Left colon (tissue), 2 donors: ENCODE measurements around the gene DDX31. TPM values are rescaled to one million over a fixed set of nuclear protein-coding genes. Genes with fewer than 3 reads are reported as not detected.

ENCODE experiments used
- ATAC-seq: fragments of 200-7000 bp; cut with Tn5 transposase; one replicate; pipeline ENCODE4 v1.9.1; 2020; ENCODE audit warnings: mild to moderate bottlenecking, moderate library complexity
- DNase-seq, 2 donors: peaks; one replicate each; pipeline ENCODE4 v3.0.0-alpha.2; 2020
- intact Hi-C, 2 donors: fragments of 100-400 bp; cut with DNase I in 1 of 2; cut with micrococcal nuclease in 1 of 2; formaldehyde crosslinking; loops; one replicate each; pipeline versions ENCODE4 v1.11.2 to v1.14.0; 2022; cut with DNase I, micrococcal nuclease
- total RNA-seq, 2 donors: library from RNA; stranded (reverse); fragmentation: NEBNext Ultra II Directional; extraction: Animal tissue kit (Norgen Biotek cat#: 25700); gene quantifications; one replicate each; pipeline ENCODE4 v1.2.1, GENCODE V29; 2021
- donor health status: DM: no; HTN: no; CAD: no.
- donor health status: DM: yes; HTN: yes; CAD: no.

The DDX31 gene
- total RNA-seq, 2 donors from 2014 or later = 7.3 to 11.9 TPM

- intact Hi-C loops = no loop called here
- ATAC-seq = no peak
- DNase-seq = no peak
These were observed 59.1 kb downstream of the DDX31 start for GRCh38 chr9:132610661-132611060.

- DNase-seq (no peak), ATAC-seq (no peak)
- intact Hi-C loops = no loop called here
These were observed 60.0 kb downstream of the DDX31 start for GRCh38 chr9:132609829-132610228.

DNA sequence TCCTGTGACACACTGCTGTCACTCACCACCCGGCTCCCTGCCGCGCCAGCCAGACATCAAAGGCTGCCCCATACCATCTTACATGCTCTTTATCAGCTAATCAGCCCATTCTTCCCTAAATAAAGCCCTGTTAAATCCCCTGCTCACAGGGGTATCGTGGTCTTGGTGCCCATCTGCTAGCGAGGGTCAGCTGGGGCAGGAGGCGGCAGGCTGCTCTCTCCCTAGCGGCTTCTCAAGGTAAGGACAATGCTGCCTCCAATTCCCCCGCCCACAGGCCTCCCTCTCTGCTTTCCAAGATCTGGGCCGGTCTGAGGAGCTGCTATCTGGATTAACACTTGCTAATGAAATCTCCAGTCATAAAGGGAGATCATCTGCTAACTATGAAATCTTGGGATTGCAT, 60.6 kb downstream of the DDX31 start:
- intact Hi-C loops = no loop called here
- no peak for ATAC-seq
- DNase-seq = no peak

DNA sequence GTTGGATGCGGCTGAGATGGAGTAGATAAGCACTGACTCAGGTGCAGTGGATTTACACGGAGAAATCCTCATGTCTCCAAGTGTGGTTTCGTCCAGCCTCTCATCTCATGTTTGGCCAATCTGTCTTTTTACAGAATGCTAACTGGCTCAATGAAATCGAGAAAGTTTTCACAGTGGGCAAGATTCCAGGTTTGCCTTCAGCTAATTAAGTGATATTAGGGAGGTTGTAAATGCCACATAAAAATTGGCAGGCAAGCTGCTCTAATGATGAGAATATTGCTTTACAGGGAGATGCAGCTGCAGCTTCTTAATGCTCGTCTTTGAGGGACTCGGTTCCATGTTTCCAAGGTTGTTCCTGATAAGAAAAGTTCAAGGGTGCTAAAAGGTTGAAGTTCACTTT, 63.7 kb downstream of the DDX31 start:
- ATAC-seq = no peak
- intact Hi-C loops = no loop called here
- DNase-seq = no peak

DNA sequence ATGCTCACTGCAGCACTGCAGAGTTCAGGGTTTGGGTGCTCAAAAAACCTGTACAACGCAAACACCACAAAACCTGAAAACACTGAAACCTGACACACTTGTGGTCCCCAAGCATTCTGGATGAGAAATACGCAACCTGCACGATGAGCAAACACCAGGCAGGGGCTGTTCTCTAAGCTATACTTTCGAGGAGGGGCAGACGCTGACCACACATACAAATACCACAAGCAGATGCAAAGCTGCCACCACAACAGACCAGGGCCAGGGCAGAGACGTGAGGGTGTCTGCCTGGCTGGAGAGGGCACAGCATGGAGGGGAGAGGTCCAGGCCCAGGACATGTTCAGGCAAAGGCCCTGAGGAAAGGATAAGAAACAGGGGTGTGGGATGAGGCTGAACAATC, 64.4 kb downstream of the DDX31 start:
- DNase-seq (no peak), ATAC-seq (no peak)

GRCh38 chr9:132602207-132602606, 67.6 kb downstream of the DDX31 start:
- DNase-seq (no peak), ATAC-seq (no peak)
- intact Hi-C loops = no loop called here

More for the DNA sequence above, 64.4 kb downstream of the DDX31 start:
- intact Hi-C loops = no loop called here

- intact Hi-C loops = no loop called here
- ATAC-seq (no peak), DNase-seq (no peak)
These were observed 69.3 kb downstream of the DDX31 start for GRCh38 chr9:132600326-132600984.

GRCh38 chr9:132597073-132597775, 72.6 kb downstream of the DDX31 start:
- DNase-seq (peak in 1 of 2 donors; percentile 25), ATAC-seq (no peak)
- intact Hi-C loops = no loop called here

GRCh38 chr9:132596200-132596599, 73.6 kb downstream of the DDX31 start:
- ATAC-seq (no peak), DNase-seq (no peak)
- intact Hi-C loops = no loop called here

- DNase-seq (no peak), ATAC-seq (no peak)
- intact Hi-C loops = no loop called here
These were observed 74.5 kb downstream of the DDX31 start for GRCh38 chr9:132595319-132595718.

DNA sequence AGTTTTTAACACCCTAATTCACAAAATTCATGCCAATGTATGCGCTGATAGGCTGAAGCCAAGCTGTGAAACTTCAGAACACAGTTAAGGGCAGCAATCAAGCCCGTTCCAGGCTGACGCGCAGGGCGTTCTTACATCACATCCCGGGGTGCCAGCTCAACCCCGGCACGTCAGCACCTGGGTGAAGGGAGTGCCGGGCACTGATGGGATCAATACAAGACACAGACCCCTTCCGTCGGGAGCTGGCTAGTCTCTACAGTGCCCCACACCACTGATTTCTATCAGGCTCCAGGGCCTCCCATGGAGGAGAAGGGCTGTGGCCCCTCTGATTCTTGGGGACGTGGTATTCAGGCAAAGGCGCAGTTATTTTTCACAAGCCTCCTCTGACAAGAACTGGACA, 75.4 kb downstream of the DDX31 start:
- ATAC-seq (no peak), DNase-seq (no peak)
- intact Hi-C loops = no loop called here

GRCh38 chr9:132592451-132592850, 77.3 kb downstream of the DDX31 start:
- no peak for DNase-seq
- ATAC-seq = no peak
- intact Hi-C loops = no loop called here

DNA sequence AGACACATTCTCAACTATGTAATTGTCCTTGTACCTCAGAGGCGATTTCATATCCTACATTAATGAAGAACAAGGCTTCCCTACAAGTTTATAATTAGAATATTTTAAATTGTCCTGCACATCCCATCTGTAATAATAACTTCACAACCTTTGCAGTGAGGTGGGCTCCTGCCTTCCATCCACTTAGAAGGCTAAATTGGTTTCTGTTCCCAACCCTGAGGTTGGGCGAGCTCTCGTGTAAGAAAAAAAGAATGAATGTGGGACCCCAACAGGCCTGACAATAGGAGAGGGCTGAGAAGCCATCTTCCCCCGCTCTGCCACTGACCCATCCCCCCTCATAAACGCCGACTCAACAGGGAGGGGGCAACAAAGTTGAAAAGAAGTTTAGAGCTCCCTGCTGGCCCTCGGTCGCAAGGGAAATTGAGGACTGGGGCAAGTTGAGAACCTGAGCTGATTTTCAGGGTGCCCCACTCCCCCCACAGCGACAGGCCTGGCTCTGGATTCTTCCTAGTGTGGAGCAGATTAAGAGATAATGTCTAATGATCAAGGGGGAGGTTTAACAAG, 78.0 kb downstream of the DDX31 start:
- DNase-seq (no peak), ATAC-seq (no peak)
- intact Hi-C loops = no loop called here

DNA sequence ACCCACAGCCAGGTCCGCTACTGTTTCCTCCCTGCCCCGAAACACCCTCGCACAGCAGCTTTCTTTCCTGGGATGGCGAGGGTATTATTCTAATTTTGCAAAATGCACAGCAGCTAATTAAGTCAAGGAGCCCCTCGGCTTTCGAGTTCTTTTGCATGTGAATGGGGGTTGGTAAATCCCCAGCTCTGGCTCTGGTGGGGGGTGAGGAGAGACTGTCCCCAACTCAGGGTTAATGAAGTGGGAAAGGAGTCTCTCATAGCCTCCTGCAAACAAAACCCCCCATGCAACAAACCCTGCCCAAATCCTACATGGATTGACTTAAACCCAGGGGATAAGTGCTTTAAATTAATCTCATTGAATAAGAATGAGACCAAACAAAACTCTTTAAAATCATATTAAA, 78.5 kb downstream of the DDX31 start:
- intact Hi-C loops = no loop called here
- no peak for DNase-seq
- ATAC-seq = no peak

DNA sequence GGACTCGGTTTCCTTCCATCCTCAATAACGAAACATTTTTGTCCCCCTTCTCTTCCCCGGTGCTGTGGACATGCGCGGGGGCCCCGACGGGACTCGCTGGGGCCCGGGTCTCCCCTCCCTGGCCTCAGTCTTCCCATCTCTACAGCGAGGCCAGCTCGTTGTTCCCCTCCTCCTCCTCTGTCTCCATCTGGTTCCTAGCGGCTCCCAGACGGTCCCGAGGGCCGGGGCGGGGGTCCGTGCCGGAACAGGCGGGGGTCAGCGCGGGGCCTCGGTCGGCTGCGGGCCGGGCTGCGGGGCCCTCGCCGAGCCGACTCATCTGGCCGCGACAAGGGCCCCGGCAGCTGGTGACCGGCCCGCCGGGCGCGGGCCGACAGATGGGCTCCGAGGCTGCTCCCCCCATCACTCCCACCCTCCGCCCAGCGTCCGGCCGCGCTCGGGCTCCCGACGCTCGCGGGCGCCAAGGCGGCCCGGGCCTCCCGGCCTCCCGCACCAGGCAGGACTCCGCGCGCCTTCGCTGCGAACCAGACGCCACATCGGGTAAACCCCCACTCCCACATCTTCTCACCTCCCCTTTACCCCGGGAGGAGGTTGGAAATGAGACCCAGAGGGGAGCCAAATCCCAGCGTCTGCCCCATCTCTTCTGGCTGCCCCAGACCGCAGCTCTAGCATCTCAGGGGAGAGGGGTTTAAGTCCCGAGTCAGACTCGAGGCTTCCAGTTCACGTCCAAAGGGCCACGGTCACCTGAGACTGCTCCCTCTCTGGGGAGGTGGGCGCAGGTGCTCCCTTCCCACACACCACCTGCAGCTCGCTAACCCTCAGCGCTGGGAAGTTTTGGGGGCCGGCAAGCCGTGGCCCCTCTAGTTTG, 79.2 kb downstream of the DDX31 start:
- intact Hi-C loops = no loop called here
- ATAC-seq (peak; percentile 22), DNase-seq (no peak)

GRCh38 chr9:132590037-132590317, 79.8 kb downstream of the DDX31 start:
- DNase-seq (no peak), ATAC-seq (no peak)
- intact Hi-C loops = no loop called here

DNA sequence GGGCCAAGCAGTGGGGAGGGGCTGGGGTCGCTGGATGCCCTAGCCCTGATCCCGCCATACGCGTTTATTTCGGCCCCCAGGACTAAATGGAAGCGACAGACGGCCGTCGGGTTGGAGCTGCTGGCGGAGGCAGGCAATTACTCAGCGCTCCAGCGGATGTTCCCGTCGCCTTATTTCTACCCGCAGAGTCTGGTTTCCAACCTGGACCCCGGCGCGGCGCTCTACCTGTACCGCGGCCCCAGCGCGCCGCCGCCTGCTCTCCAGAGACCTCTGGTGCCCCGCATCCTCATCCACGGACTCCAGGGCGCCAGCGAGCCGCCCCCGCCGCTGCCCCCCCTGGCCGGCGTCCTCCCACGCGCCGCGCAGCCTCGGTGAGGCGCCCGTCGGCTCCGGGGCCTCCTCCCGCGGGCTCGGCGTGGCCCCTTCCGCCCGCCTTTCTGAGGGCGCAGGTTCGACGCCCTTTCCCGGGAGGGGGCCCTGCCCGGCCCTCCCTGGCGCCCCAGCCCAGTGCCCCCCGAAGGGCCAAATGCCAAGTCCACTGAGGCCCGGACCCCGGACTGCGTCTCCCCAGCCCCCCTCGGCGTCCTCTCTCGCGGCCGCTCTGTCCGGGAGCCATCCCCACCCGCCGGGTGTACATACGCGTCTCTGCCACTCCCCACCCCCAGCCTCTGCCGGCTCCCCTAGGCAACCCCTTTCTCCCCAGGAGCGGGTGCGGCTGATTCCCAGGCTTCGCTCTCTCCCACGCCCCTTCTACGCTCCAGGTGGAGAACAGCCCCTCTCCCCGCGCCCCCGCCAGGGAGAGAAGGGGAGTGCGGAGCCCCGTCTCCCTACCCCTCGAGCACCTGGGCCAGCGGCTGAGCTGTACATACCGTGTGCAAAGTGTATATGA, 80.4 kb downstream of the DDX31 start:
- peak; percentile 8 for ATAC-seq
- no peak for DNase-seq
- intact Hi-C loops = no loop called here

- ATAC-seq = no peak
- intact Hi-C loops = no loop called here
- no peak for DNase-seq
These were observed 81.2 kb downstream of the DDX31 start for GRCh38 chr9:132588501-132589147.
